K562 (cell line): ENCODE measurements around the gene BAD. TPM values are rescaled to one million over a fixed set of nuclear protein-coding genes. Genes with fewer than 3 reads are reported as not detected.

Source experiments
- ARID3B ChIP-seq: fragments of 250-450 bp; sonication (Bioruptor Pico); IDR thresholded peaks from 2 replicates; pipeline ENCODE4 v1.4.0; 2020; ENCODE audit warnings: borderline replicate concordance
- CBX1 ChIP-seq: sonication (generic); IDR thresholded peaks from 2 replicates; pipeline ENCODE4 v1.6.1; 2016; ENCODE audit warnings: antibody characterized with exemption, low read depth, mild to moderate bottlenecking
- CHD1 ChIP-seq: fragments of 200-600 bp; sonication (generic); IDR thresholded peaks from one replicate; pipeline ENCODE4 v1.6.1; 2012; ENCODE audit warnings: mild to moderate bottlenecking, moderate library complexity, low read length, inconsistent platforms
- DIDO1 ChIP-seq: fragments of 450-650 bp; IDR thresholded peaks from 2 replicates; pipeline ENCODE4 v1.6.1; 2016; ENCODE audit warnings: low read depth, missing biosample characterization, missing genetic modification characterization
- ELF4 ChIP-seq: fragments of 450-650 bp; formaldehyde crosslinking; IDR thresholded peaks from 2 replicates; pipeline ENCODE4 v1.4.0; 2022; ENCODE audit warnings: missing genetic modification characterization
- ETV6 ChIP-seq, 3 experiments: fragments of 150-350 bp in 1 of 3; sonication (generic) in 1 of 3; formaldehyde crosslinking in 1 of 3; IDR thresholded peaks; 2 replicates each; pipeline versions ENCODE4 v1.6.1 to v1.8.0; 2014 to 2022; ENCODE audit warnings: borderline replicate concordance in 2 of 3, low read depth in 2 of 3, antibody characterized with exemption in 1 of 3, low read length in 1 of 3, mild to moderate bottlenecking in 1 of 3, missing genetic modification reagents in 1 of 3
- GATA2 ChIP-seq: sonication (generic); formaldehyde crosslinking; IDR thresholded peaks from 2 replicates; pipeline ENCODE4 v1.4.0; 2020; ENCODE audit warnings: mild to moderate bottlenecking, missing genetic modification reagents
- MECOM ChIP-seq: fragments of 250-450 bp; sonication (Bioruptor Pico); IDR thresholded peaks from 2 replicates; pipeline ENCODE4 v1.8.0; 2022; ENCODE audit warnings: inconsistent platforms
- POLR2AphosphoS2 ChIP-seq: IDR thresholded peaks from 2 replicates; pipeline ENCODE4 v1.6.1; 2012; ENCODE audit warnings: low read length, improper control_type of control experiment
- RBFOX2 ChIP-seq: fragments of 200-400 bp; formaldehyde crosslinking; IDR thresholded peaks from 2 replicates; pipeline ENCODE4 v1.6.1; 2017; ENCODE audit warnings: low read depth, mild to moderate bottlenecking, low read length, moderate library complexity
- RBM17 ChIP-seq: fragments of 200-400 bp; formaldehyde crosslinking; IDR thresholded peaks from 2 replicates; pipeline ENCODE4 v1.6.1; 2017; ENCODE audit warnings: low read depth, mild to moderate bottlenecking, low read length, borderline replicate concordance
- SOX6 ChIP-seq: fragments of 450-650 bp; IDR thresholded peaks from 2 replicates; pipeline ENCODE4 v1.6.1; 2014; ENCODE audit warnings: mild to moderate bottlenecking
- SREBF2 ChIP-seq: sonication (generic); formaldehyde crosslinking; IDR thresholded peaks from 2 replicates; pipeline ENCODE4 v1.4.0; 2020; ENCODE audit warnings: mild to moderate bottlenecking, missing genetic modification reagents
- SRSF9 ChIP-seq: fragments of 200-400 bp; formaldehyde crosslinking; IDR thresholded peaks from 2 replicates; pipeline ENCODE4 v1.6.1; 2017; ENCODE audit warnings: low read depth, low read length, borderline replicate concordance
- SUPT5H ChIP-seq: fragments of 450-650 bp; IDR thresholded peaks from 2 replicates; pipeline ENCODE4 v1.6.1; 2016
- TFAM ChIP-seq: fragments of 250-450 bp; sonication (Bioruptor Pico); conservative IDR thresholded peaks from 2 replicates; pipeline ENCODE4 v1.5.0; 2021; ENCODE audit warnings: mild to moderate bottlenecking, moderate library complexity
- ZC3H8 ChIP-seq: fragments of 450-650 bp; IDR thresholded peaks from 2 replicates; pipeline ENCODE4 v1.6.1; 2017
- ZNF134 ChIP-seq: fragments of 250-450 bp; sonication (Bioruptor Pico); conservative IDR thresholded peaks from 2 replicates; pipeline ENCODE4 v1.4.0; 2020
- ZNF232 ChIP-seq: sonication (generic); formaldehyde crosslinking; IDR thresholded peaks from 2 replicates; pipeline ENCODE4 v1.8.0; 2022; ENCODE audit warnings: mild to moderate bottlenecking, missing genetic modification reagents
- ZNF444 ChIP-seq: fragments of 250-450 bp; sonication (Bioruptor Pico); IDR thresholded peaks from 2 replicates; pipeline ENCODE4 v1.4.0; 2020; ENCODE audit warnings: mild to moderate bottlenecking, moderate library complexity
- polyA plus RNA-seq, 8 experiments: library from polyadenylated mRNA; depleted of rRNA in 4 of 8; stranded (reverse) in 5 of 8; unstranded in 3 of 8; fragments of >200 nt; fragmentation: Nextera tagmentation in 2 of 8; fragmentation: Illumina TruSeq in 1 of 8; extraction: Ambion mirVana in 2 of 8; extraction: Trizol in 1 of 8; gene quantifications; 2 replicates each; pipeline versions ENCODE4 v1.2.1 to v1.2.3, GENCODE V29; 2011 to 2014; ENCODE audit warnings: inconsistent platforms in 1 of 8, missing spikeins in 1 of 8
- total RNA-seq, 7 experiments: library from RNA; depleted of rRNA in 6 of 7; stranded (reverse); fragments of >200 nt in 6 of 7; fragmentation: Illumina TruSeq in 2 of 7; extraction: Trizol in 2 of 7; gene quantifications; 2 replicates each; pipeline versions ENCODE4 v1.2.1 to v1.2.3, GENCODE V29; 2011 to 2021; ENCODE audit warnings: low replicate concordance in 1 of 7
- TF ChIP-seq, protein P1 (sequence below): fragments of 200-800 bp; sonication (Bioruptor generic); IDR thresholded peaks from 2 replicates; pipeline ENCODE4 v1.6.1; 2017; ENCODE audit warnings: missing genetic modification characterization, missing compliant biosample characterization
- TF ChIP-seq, protein P2 (sequence below): fragments of 250-450 bp; sonication (Bioruptor Pico); IDR thresholded peaks from 2 replicates; pipeline ENCODE4 v1.8.0; 2022; ENCODE audit warnings: moderate library complexity, mild to moderate bottlenecking, inconsistent platforms
- TF ChIP-seq, protein P3 (sequence below): fragments of 200-800 bp; sonication (Bioruptor generic); IDR thresholded peaks from 2 replicates; pipeline ENCODE4 v1.6.1; 2017; ENCODE audit warnings: missing genetic modification characterization, missing compliant biosample characterization

BAD gene
- total and polyA plus RNA-seq, 9 of the 15 experiments (the other 6 are each of a cell fraction or from before 2014, with no cell fraction given): 0.61 to 45.6 (median 11.8) TPM

GRCh38 chr11:64240435-64241240, 43.8 kb downstream of the BAD start, which contains the start of gene FKBP2 (continued):
- TF ChIP-seq SREBF2 (no peak), RBM17 (no peak), MECOM (CRISPR knock-in tag) (no peak), ETV6 (IDR thresholded peaks at IDR 0.05; ENCODE audit: borderline replicate concordance in 1 of 2, low read depth in 2 of 2, low read length in 1 of 2) (peak; percentile 55 to 67; a peak in 3 of 4 replicates), ETV6 (CRISPR knock-in tag; IDR thresholded peaks at IDR 0.05; ENCODE audit: borderline replicate concordance) (no peak), ARID3B (CRISPR knock-in tag) (no peak), DIDO1 (tag) (no peak), CHD1 (peak; percentile 33), RBFOX2 (peak; percentile 98), ZNF444 (CRISPR knock-in tag) (no peak), ELF4 (CRISPR knock-in tag) (peak; percentile 46; the same call in 1 of the 2 replicates), GATA2 (no peak), TFAM (no peak), SUPT5H (peak; percentile 96), ZNF134 (no peak), POLR2AphosphoS2 (peak; percentile 98), CBX1 (0 out of 2 replicates have a peak, but pooled peaks have one; percentile 47), SRSF9 (no peak), ZC3H8 (no peak), ZNF232 (CRISPR knock-in tag) (peak; percentile 29; the same call in 1 of the 2 replicates), SOX6 (peak; percentile 49)
- TF ChIP-seq, protein P1, sequence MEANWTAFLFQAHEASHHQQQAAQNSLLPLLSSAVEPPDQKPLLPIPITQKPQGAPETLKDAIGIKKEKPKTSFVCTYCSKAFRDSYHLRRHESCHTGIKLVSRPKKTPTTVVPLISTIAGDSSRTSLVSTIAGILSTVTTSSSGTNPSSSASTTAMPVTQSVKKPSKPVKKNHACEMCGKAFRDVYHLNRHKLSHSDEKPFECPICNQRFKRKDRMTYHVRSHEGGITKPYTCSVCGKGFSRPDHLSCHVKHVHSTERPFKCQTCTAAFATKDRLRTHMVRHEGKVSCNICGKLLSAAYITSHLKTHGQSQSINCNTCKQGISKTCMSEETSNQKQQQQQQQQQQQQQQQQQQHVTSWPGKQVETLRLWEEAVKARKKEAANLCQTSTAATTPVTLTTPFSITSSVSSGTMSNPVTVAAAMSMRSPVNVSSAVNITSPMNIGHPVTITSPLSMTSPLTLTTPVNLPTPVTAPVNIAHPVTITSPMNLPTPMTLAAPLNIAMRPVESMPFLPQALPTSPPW (CRISPR knock-in tag): peak; percentile 79
- TF ChIP-seq, protein P2, sequence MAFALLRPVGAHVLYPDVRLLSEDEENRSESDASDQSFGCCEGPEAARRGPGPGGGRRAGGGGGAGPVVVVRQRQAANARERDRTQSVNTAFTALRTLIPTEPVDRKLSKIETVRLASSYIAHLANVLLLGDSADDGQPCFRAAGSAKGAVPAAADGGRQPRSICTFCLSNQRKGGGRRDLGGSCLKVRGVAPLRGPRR (CRISPR knock-in tag): no peak
- TF ChIP-seq, protein P3, sequence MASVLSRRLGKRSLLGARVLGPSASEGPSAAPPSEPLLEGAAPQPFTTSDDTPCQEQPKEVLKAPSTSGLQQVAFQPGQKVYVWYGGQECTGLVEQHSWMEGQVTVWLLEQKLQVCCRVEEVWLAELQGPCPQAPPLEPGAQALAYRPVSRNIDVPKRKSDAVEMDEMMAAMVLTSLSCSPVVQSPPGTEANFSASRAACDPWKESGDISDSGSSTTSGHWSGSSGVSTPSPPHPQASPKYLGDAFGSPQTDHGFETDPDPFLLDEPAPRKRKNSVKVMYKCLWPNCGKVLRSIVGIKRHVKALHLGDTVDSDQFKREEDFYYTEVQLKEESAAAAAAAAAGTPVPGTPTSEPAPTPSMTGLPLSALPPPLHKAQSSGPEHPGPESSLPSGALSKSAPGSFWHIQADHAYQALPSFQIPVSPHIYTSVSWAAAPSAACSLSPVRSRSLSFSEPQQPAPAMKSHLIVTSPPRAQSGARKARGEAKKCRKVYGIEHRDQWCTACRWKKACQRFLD (CRISPR knock-in tag): peak; percentile 70; the same call in 1 of the 2 replicates
